GM18508 (cell line): ENCODE results near the gene REEP1.
"Not testable (repeated sequence)": the region's sequence is repeated elsewhere in the genome, so short reads cannot be mapped to it uniquely, and the experiment has no call there.

ENCODE experiments used
- ATAC-seq: cut with Tn5 transposase; IDR thresholded peaks from one replicate; pipeline ENCODE4 v1.9.1; 2021; ENCODE audit warnings: moderate number of reproducible peaks; ENCODE audit not compliant: insufficient read depth, unreplicated experiment

Gene REEP1

GRCh38 chr2:86204458-86204857 is 133.0 kb downstream of the REEP1 start:
- no peak for ATAC-seq

GRCh38 chr2:86203614-86204013 is 133.8 kb downstream of the REEP1 start:
- ATAC-seq: no peak

GRCh38 chr2:86202702-86203101 is 134.7 kb downstream of the REEP1 start:
- ATAC-seq: no peak

GRCh38 chr2:86202336-86202692 is 135.1 kb downstream of the REEP1 start:
- no peak for ATAC-seq

- no peak for ATAC-seq
Measured at GRCh38 chr2:86201671-86202335, 135.6 kb downstream of the REEP1 start.

GRCh38 chr2:86200564-86200963 is 136.9 kb downstream of the REEP1 start:
- not testable (repeated sequence) for ATAC-seq

GRCh38 chr2:86199834-86200177 is 137.6 kb downstream of the REEP1 start:
- ATAC-seq: no peak

- peak; percentile 6 for ATAC-seq
Measured at GRCh38 chr2:86195808-86196387, 141.5 kb downstream of the REEP1 start.

GRCh38 chr2:86195055-86195807 is 142.2 kb downstream of the REEP1 start, which contains the start of gene IMMT:
IMMT (minus strand) TSS chr2:86195462; CDS start chr2:86195382, 80 bp downstream.
- peak; percentile 59 for ATAC-seq

GRCh38 chr2:86194751-86195054 is 142.7 kb downstream of the REEP1 start:
- ATAC-seq: no peak

GRCh38 chr2:86193901-86194567 is 143.4 kb downstream of the REEP1 start:
- no peak for ATAC-seq

GRCh38 chr2:86189782-86190416 is 147.5 kb downstream of the REEP1 start:
- ATAC-seq: no peak

GRCh38 chr2:86186431-86186830 is 151.0 kb downstream of the REEP1 start:
- no peak for ATAC-seq

GRCh38 chr2:86185517-86186212 is 151.8 kb downstream of the REEP1 start:
- no peak for ATAC-seq

- ATAC-seq: no peak
Measured at GRCh38 chr2:86176597-86176996, 160.8 kb downstream of the REEP1 start.

GRCh38 chr2:86175828-86176227 is 161.6 kb downstream of the REEP1 start:
- no peak for ATAC-seq

- no peak for ATAC-seq
Measured at GRCh38 chr2:86174445-86174844, 163.0 kb downstream of the REEP1 start.

- ATAC-seq: no peak
Measured at GRCh38 chr2:86172610-86173009, 164.8 kb downstream of the REEP1 start.

- no peak for ATAC-seq
Measured at GRCh38 chr2:86171295-86171694, 166.1 kb downstream of the REEP1 start.

- ATAC-seq: no peak
Measured at GRCh38 chr2:86170449-86170848, 167.0 kb downstream of the REEP1 start.
